ENCODE data around the gene PTPRN. TPM values are rescaled to one million over a fixed set of nuclear protein-coding genes. Genes with fewer than 3 reads are reported as not detected.

PTPRN gene
- under 0.01 and 1.2 TPM in 2 replicates for total RNA-seq

DNA sequence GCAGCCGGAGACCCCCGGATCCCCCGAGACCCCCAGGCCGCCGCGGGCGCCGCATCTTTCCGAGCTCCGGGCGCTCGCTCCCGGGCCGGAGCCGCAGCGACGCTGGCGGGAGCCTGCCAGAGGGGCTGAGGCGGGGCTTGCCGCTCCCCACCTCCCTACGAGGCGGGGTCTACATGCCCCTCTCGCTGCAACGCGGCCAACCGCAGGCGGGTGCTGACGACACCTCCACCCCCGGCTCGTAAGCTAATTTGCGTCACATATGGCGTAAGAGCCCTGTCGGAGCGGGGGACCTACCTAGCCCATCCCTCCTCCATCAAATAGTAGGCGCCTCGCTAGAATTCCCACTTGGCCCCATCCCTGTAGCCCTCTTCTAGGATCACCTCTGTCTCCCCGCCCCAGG, at the start of gene PTPRN:
Gene PTPRN, minus strand, starts transcription at position 124 of the 400 bp plus-strand sequence. Its CDS starts 69 bp downstream, at position 55.
- Histone ChIP-seq H3K79me2 (ENCODE audit: insufficient read depth, low read length) (no peaks in the 10 kb centered on the region), H3K27me3 (ENCODE audit: insufficient read depth, low read length) (peaks cover 22% of the 10 kb centered on the region), H3K4me3 (ENCODE audit: insufficient read depth, low read length) (peak within 1 kb of the TSS; percentile 47), H2AFZ (ENCODE audit: low read length) (no peak within 1 kb of the TSS), H3K36me3 (ENCODE audit: insufficient read depth, low read length) (no peaks in the 10 kb centered on the region), H3K4me2 (ENCODE audit: insufficient read depth, low read length) (peak within 1 kb of the TSS; percentile 66), H3K4me1 (ENCODE audit: insufficient read depth, low read length) (no peaks in the 10 kb centered on the region), H4K20me1 (ENCODE audit: insufficient read depth, low read length) (no peaks in the 10 kb centered on the region), H3K9me3 (ENCODE audit: low read depth, low read length) (no peaks in the 10 kb centered on the region), H3K27ac (ENCODE audit: low read depth, low read length) (no peak within 1 kb of the TSS)
- TF ChIP-seq, protein P1, sequence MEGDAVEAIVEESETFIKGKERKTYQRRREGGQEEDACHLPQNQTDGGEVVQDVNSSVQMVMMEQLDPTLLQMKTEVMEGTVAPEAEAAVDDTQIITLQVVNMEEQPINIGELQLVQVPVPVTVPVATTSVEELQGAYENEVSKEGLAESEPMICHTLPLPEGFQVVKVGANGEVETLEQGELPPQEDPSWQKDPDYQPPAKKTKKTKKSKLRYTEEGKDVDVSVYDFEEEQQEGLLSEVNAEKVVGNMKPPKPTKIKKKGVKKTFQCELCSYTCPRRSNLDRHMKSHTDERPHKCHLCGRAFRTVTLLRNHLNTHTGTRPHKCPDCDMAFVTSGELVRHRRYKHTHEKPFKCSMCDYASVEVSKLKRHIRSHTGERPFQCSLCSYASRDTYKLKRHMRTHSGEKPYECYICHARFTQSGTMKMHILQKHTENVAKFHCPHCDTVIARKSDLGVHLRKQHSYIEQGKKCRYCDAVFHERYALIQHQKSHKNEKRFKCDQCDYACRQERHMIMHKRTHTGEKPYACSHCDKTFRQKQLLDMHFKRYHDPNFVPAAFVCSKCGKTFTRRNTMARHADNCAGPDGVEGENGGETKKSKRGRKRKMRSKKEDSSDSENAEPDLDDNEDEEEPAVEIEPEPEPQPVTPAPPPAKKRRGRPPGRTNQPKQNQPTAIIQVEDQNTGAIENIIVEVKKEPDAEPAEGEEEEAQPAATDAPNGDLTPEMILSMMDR (IDR thresholded peaks at IDR 0.05; ENCODE audit: extremely low read depth, low read depth, low read length) = no peak
- DNase-seq (ENCODE audit: insufficient read length, low spot score, missing footprints) = no peak

DNA sequence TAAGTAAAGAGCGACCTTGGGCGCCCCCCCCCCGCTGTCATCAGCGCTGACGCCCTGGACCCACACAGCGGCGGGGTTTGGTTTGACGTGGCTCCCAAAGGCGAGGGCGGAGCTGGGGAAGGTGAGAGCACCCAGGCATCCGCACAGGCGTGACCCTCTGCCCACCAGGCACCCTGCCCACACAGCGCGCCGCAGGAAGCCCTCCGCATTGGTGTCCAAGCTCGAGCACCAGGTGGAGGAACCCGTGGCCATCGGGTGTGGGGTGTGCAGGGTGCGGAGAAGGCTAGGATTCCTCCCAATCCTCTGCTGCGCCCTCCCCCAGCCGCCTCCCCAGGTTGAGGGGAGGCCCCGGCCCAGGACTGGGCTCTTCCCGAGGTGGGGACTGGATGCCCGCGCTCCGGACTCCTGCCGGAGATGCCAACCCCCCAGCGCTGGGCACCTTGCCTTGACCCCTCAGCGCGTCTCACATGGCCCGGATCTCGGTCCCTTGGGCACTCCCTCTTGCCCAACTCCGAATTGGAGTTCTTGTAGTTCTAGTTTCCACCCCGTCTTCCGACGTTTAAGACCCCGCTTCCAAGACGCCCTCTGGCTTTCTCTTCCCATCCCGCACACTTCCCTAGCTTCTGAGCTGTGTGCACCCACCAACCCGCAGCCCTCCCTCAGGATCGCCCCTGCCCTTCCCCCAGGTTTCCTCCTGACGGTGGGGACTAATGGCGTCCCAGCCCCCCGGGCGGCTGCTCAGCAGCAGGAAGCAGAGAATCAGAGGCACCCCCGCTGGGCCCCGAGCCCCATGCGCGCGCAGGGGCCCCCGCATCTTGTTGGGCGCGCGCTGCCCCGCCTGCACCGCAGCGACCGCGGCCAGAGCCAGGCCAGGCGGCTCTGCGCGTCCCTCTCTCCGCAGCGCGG, 49.2 kb upstream of the PTPRN start:
- Histone ChIP-seq H3K4me1 (ENCODE audit: insufficient read depth, low read length) (peaks cover 15% of the 10 kb centered on the region), H3K9me3 (ENCODE audit: low read depth, low read length) (no peaks in the 10 kb centered on the region), H3K4me2 (ENCODE audit: insufficient read depth, low read length) (peak overlapping the region; percentile 13), H3K27me3 (ENCODE audit: insufficient read depth, low read length) (peaks cover 51% of the 10 kb centered on the region), H2AFZ (ENCODE audit: low read length) (no peak overlapping the region), H3K4me3 (ENCODE audit: insufficient read depth, low read length) (no peak overlapping the region), H3K36me3 (ENCODE audit: insufficient read depth, low read length) (no peaks in the 10 kb centered on the region), H4K20me1 (ENCODE audit: insufficient read depth, low read length) (no peaks in the 10 kb centered on the region), H3K79me2 (ENCODE audit: insufficient read depth, low read length) (no peaks in the 10 kb centered on the region), H3K27ac (ENCODE audit: low read depth, low read length) (no peak overlapping the region)
- TF ChIP-seq, protein P1 (IDR thresholded peaks at IDR 0.05; ENCODE audit: extremely low read depth, low read depth, low read length) = no peak
- peak; percentile 56 for DNase-seq (ENCODE audit: insufficient read length, low spot score, missing footprints)

DNA sequence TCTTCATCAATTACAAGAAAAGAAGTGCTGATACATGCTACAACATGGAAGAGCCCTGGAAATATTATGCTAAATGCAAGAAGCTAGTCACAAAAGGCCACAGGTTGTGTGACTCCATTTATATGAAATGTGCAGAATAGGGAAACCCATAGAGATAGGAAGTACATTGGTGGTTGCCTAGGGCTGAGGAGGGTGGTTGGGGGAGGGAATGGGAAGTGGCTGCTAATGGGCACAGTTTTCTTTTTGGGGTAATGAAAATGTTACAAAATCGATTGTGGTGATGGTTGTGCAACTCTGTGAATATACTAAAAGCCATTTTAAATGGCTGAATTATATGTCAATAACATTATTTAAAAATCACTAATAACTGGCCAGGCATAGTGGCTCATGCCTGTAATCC, 47.6 kb upstream of the PTPRN start:
- H3K4me3 ChIP-seq (ENCODE audit: insufficient read depth, low read length) = no peak overlapping the region
- no peak overlapping the region for H3K4me2 ChIP-seq (ENCODE audit: insufficient read depth, low read length)
- H4K20me1 ChIP-seq (ENCODE audit: insufficient read depth, low read length) = no peaks in the 10 kb centered on the region

DNA sequence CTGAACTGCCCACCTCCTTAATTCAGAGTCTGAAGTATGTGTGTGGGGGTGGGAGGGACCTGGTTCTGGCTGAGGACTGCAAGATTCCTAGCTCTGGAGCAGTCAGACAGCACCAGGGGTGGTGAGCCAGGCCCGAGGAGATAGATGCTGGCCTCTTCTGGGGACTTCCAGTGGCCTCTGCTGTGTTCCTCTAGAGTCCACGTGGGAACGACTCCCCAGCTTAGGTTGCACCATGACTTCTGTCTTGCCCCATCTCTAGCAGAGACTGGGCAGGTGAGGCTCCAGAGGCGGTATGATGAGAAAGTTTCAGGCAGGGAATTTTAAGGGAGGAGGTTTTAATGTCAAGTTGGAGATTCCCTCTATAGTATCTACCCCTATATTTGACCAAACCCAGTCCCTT, 45.4 kb upstream of the PTPRN start:
- Histone ChIP-seq H2AFZ (ENCODE audit: low read length) (no peak overlapping the region), H3K9me3 (ENCODE audit: low read depth, low read length) (no peaks in the 10 kb centered on the region), H3K4me2 (ENCODE audit: insufficient read depth, low read length) (no peak overlapping the region), H3K4me1 (ENCODE audit: insufficient read depth, low read length) (no peaks in the 10 kb centered on the region), H3K27me3 (ENCODE audit: insufficient read depth, low read length) (peaks cover 40% of the 10 kb centered on the region), H3K4me3 (ENCODE audit: insufficient read depth, low read length) (no peak overlapping the region), H4K20me1 (ENCODE audit: insufficient read depth, low read length) (no peaks in the 10 kb centered on the region), H3K79me2 (ENCODE audit: insufficient read depth, low read length) (no peaks in the 10 kb centered on the region), H3K27ac (ENCODE audit: low read depth, low read length) (no peak overlapping the region), H3K36me3 (ENCODE audit: insufficient read depth, low read length) (no peaks in the 10 kb centered on the region)
- TF ChIP-seq, protein P1 (IDR thresholded peaks at IDR 0.05; ENCODE audit: extremely low read depth, low read depth, low read length) = no peak
- DNase-seq (ENCODE audit: insufficient read length, low spot score, missing footprints) = no peak

More for the DNA sequence above, 47.6 kb upstream of the PTPRN start:
- Histone ChIP-seq H3K27me3 (ENCODE audit: insufficient read depth, low read length) (peaks cover 51% of the 10 kb centered on the region), H3K79me2 (ENCODE audit: insufficient read depth, low read length) (no peaks in the 10 kb centered on the region), H3K36me3 (ENCODE audit: insufficient read depth, low read length) (no peaks in the 10 kb centered on the region), H3K9me3 (ENCODE audit: low read depth, low read length) (no peaks in the 10 kb centered on the region), H3K4me1 (ENCODE audit: insufficient read depth, low read length) (no peaks in the 10 kb centered on the region), H2AFZ (ENCODE audit: low read length) (no peak overlapping the region), H3K27ac (ENCODE audit: low read depth, low read length) (no peak overlapping the region)
- TF ChIP-seq, protein P1 (IDR thresholded peaks at IDR 0.05; ENCODE audit: extremely low read depth, low read depth, low read length) = no peak
- DNase-seq (ENCODE audit: insufficient read length, low spot score, missing footprints) = no peak

Data from osteoblast (primary cell).